Karpas-422 (cell line): ENCODE results near the gene NT5C2. TPM values are rescaled to one million over a fixed set of nuclear protein-coding genes. Genes with fewer than 3 reads are reported as not detected.

Experiments
- DNase-seq: peaks from one replicate; pipeline ENCODE4 v3.0.0-alpha.2; 2015
- H2AFZ ChIP-seq: fragments of 200-600 bp; sonication (generic); 2 replicates; pipeline ENCODE4 v1.6.1; 2014; ENCODE audit warnings: antibody characterized with exemption, low read length, mixed read lengths
- H3K27ac ChIP-seq: fragments of 200-600 bp; sonication (generic); 2 replicates; pipeline ENCODE4 v1.5.1; 2014; ENCODE audit warnings: mild to moderate bottlenecking, low read length, moderate library complexity
- H3K27me3 ChIP-seq: fragments of 200-600 bp; sonication (generic); 2 replicates; pipeline ENCODE4 v1.6.1; 2014; ENCODE audit warnings: low read length, mixed read lengths
- H3K36me3 ChIP-seq: fragments of 200-600 bp; sonication (generic); 2 replicates; pipeline ENCODE4 v1.6.1; 2014; ENCODE audit warnings: low read length, mixed read lengths; ENCODE audit not compliant: insufficient read depth
- H3K4me1 ChIP-seq: fragments of 200-600 bp; sonication (generic); 2 replicates; pipeline ENCODE4 v1.6.1; 2014; ENCODE audit warnings: mild to moderate bottlenecking, low read length, mixed read lengths
- H3K4me2 ChIP-seq: fragments of 200-600 bp; sonication (generic); 2 replicates; pipeline ENCODE4 v1.6.1; 2014; ENCODE audit warnings: low read length, low read depth, mild to moderate bottlenecking; ENCODE audit not compliant: poor library complexity, severe bottlenecking
- H3K4me3 ChIP-seq: fragments of 200-600 bp; sonication (generic); 2 replicates; pipeline ENCODE4 v1.5.1; 2014; ENCODE audit warnings: mild to moderate bottlenecking, antibody characterized with exemption, low read length, mixed read lengths
- H3K79me2 ChIP-seq: fragments of 200-600 bp; sonication (generic); 2 replicates; pipeline ENCODE4 v1.6.1; 2014; ENCODE audit warnings: mild to moderate bottlenecking, low read length, mixed read lengths
- H3K9ac ChIP-seq: fragments of 200-600 bp; sonication (generic); 2 replicates; pipeline ENCODE4 v1.6.0; 2014; ENCODE audit warnings: low read length
- H3K9me2 ChIP-seq: fragments of 200-600 bp; sonication (generic), shearing (Covaris generic); replicated peaks from 2 replicates; pipeline ENCODE4 v1.6.0; 2014; ENCODE audit warnings: mild to moderate bottlenecking, low read length, moderate library complexity; ENCODE audit not compliant: insufficient read depth
- H3K9me3 ChIP-seq: fragments of 300-700, 200-600 bp; sonication (generic); 2 replicates; pipeline ENCODE4 v1.6.1; 2014; ENCODE audit warnings: low read length, mixed read lengths
- H4K20me1 ChIP-seq: fragments of 200-600 bp; sonication (generic); 2 replicates; pipeline ENCODE4 v1.6.1; 2014; ENCODE audit warnings: mild to moderate bottlenecking, antibody characterized with exemption, low read length, low read depth; ENCODE audit not compliant: insufficient read depth
- total RNA-seq: library from RNA; depleted of rRNA; stranded (reverse); fragments of >200 nt; shearing (Covaris generic); gene quantifications from 2 replicates; pipeline ENCODE4 v1.2.3, GENCODE V29; 2014; ENCODE audit warnings: low replicate concordance

Gene NT5C2
- total RNA-seq, 1 experiment from 2014 or later, result 88.3 TPM

DNA sequence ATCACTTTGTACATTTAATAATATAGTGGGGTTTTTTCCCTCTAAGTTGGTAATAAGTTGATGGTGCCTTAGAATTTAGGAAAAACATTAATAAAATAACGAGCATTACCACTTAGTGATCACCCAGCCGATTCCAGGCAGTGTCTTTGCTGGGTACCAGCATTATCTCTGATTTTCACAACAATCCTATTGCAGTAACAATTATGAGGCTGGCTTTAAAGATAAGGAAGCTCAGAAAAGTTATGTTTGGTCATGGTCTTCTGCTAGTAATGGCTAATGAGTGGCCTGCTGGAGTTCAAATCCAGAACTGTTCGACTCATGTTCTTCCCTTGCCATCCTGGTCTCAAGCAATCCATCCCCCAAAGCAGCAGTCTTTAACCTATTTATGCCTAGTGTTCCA, 147.1 kb downstream of the NT5C2 start:
- no peaks in the 10 kb centered on the region for H3K9me2 ChIP-seq
- DNase-seq, result no peak
- H3K9me3 ChIP-seq, result no peaks in the 10 kb centered on the region
- H2AFZ ChIP-seq, result no peak overlapping the region
- H3K4me3 ChIP-seq, result no peak overlapping the region
- peaks cover 2% of the 10 kb centered on the region; the same call in 1 of the 2 replicates for H3K4me1 ChIP-seq
- no peaks in the 10 kb centered on the region for H3K36me3 ChIP-seq
- H3K27me3 ChIP-seq, result no peaks in the 10 kb centered on the region; the same call in 1 of the 2 replicates
- 0 out of 2 replicates have a peak, but pooled peaks cover 3% of the 10 kb centered on the region for H4K20me1 ChIP-seq
- H3K27ac ChIP-seq, result no peak overlapping the region
- H3K4me2 ChIP-seq, result no peak overlapping the region
- H3K9ac ChIP-seq, result no peak overlapping the region
- no peaks in the 10 kb centered on the region for H3K79me2 ChIP-seq

DNA sequence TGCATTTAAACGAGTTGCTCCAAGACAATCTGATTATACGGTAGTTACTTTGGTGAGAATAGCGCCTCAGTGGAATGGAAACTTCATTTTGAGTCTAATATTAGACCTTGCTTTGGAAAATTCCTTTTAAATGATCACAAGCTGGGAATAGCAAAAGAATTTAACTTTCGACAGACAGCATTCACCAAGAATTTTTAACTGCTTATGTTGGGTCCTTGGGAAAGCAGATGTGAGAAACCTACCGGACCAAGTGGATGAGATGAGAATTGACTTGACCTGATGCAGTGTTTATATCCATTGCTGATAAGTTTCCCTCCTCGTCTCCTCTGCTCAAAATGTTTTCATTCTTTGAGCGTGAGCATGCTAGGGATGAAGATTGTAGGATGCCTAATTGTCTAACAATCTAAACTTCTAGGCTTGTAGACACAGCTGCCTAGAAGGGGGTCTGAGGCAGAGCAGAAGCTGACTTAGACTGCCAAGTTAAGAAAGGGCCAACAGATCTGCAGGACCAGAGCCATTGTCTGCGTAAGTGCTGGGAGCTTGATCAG, 148.1 kb downstream of the NT5C2 start:
- Histone ChIP-seq H4K20me1 (0 out of 2 replicates have a peak, but pooled peaks cover 3% of the 10 kb centered on the region), H3K79me2 (no peaks in the 10 kb centered on the region), H3K27ac (no peak overlapping the region), H3K4me2 (no peak overlapping the region), H3K36me3 (no peaks in the 10 kb centered on the region), H3K9ac (no peak overlapping the region), H3K4me3 (no peak overlapping the region), H2AFZ (no peak overlapping the region), H3K9me3 (no peaks in the 10 kb centered on the region), H3K4me1 (peaks cover 2% of the 10 kb centered on the region; the same call in 1 of the 2 replicates), H3K27me3 (no peaks in the 10 kb centered on the region; the same call in 1 of the 2 replicates), H3K9me2 (no peaks in the 10 kb centered on the region)
- DNase-seq, result no peak

DNA sequence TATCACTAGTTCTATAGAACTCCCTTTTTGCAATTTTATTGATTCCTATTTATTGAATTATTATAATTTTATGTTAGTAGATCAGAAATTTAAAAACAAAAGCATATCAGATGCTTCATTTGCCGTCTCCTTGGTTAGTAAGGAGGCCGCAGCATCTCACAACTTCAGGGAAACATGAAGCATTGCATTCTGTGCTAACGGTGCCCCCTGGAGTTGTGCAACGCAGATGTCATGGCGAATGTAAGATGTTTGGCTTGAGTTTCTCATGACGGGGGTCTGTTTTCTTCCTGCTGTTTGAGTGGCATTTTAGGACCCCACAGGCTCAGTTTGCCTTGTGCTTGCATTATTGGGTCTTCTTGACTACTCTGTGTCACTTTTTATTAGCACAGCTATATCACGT, 150.2 kb downstream of the NT5C2 start:
- Histone ChIP-seq H3K9me2 (no peaks in the 10 kb centered on the region), H3K79me2 (no peaks in the 10 kb centered on the region), H3K4me1 (peaks cover 2% of the 10 kb centered on the region; the same call in 1 of the 2 replicates), H3K27me3 (no peaks in the 10 kb centered on the region; the same call in 1 of the 2 replicates), H3K4me2 (no peak overlapping the region), H3K4me3 (no peak overlapping the region), H4K20me1 (0 out of 2 replicates have a peak, but pooled peaks cover 3% of the 10 kb centered on the region), H3K36me3 (no peaks in the 10 kb centered on the region), H3K9me3 (no peaks in the 10 kb centered on the region), H2AFZ (no peak overlapping the region), H3K27ac (no peak overlapping the region), H3K9ac (no peak overlapping the region)
- DNase-seq, result no peak

- no peak for DNase-seq
- no peaks in the 10 kb centered on the region for H3K79me2 ChIP-seq
Measured at GRCh38 chr10:103042129-103042528, 150.9 kb downstream of the NT5C2 start.

DNA sequence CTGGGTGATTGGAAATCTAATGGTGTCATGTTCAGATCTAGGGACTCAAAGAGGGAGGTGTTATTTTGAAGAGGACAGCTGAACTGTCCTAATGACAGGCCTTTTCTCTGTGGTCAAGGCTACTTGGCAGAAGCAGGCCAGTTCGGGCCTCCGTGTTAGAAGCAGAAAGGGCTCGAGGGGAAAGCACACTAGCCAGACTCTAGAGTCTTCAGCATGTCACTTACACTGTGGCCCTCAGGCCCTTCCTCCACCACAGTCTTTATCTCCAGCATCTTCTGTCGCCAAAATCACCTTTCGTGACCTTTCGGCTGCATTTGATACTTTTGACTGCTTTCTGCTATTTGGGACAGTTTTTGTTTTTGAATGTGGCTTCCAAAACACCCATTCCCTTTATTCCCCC, 151.7 kb downstream of the NT5C2 start:
- no peak for DNase-seq

More at GRCh38 chr10:103042129-103042528, 150.9 kb downstream of the NT5C2 start:
- Histone ChIP-seq H3K36me3 (no peaks in the 10 kb centered on the region), H3K27ac (no peak overlapping the region), H3K9me3 (no peaks in the 10 kb centered on the region), H3K9ac (no peak overlapping the region), H3K4me3 (no peak overlapping the region), H4K20me1 (0 out of 2 replicates have a peak, but pooled peaks cover 3% of the 10 kb centered on the region), H3K4me2 (no peak overlapping the region), H3K4me1 (peaks cover 2% of the 10 kb centered on the region; the same call in 1 of the 2 replicates), H2AFZ (no peak overlapping the region), H3K27me3 (no peaks in the 10 kb centered on the region; the same call in 1 of the 2 replicates), H3K9me2 (no peaks in the 10 kb centered on the region)

DNA sequence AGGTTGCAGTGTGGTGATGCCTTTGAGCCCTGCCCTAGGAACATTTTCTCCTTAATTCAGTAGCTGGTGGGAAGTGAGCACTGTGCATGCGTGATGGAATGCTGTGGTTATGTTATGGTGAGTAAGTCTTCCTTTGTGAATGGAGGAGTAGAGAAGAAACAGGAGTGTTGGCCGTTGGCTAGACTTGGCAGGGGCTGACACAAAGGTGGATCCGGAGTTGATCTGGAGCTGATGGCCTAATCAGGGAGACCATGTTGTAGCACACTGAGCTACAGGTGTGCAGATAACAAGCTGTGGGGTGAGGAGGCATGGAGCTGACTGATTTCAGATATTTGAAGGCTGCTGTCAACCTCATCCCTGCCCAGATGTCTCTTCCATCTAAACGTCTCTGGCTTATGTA, 152.7 kb downstream of the NT5C2 start:
- H3K9ac ChIP-seq, result no peak overlapping the region
- 0 out of 2 replicates have a peak, but pooled peaks cover 3% of the 10 kb centered on the region for H4K20me1 ChIP-seq
- H2AFZ ChIP-seq, result no peak overlapping the region
- H3K79me2 ChIP-seq, result no peaks in the 10 kb centered on the region
- H3K9me2 ChIP-seq, result no peaks in the 10 kb centered on the region
- no peak overlapping the region for H3K4me3 ChIP-seq
- H3K36me3 ChIP-seq, result no peaks in the 10 kb centered on the region
- H3K4me2 ChIP-seq, result no peak overlapping the region
- H3K4me1 ChIP-seq, result peaks cover 2% of the 10 kb centered on the region; the same call in 1 of the 2 replicates
- no peaks in the 10 kb centered on the region for H3K9me3 ChIP-seq
- H3K27me3 ChIP-seq, result no peaks in the 10 kb centered on the region; the same call in 1 of the 2 replicates
- no peak overlapping the region for H3K27ac ChIP-seq
- no peak for DNase-seq

More for the DNA sequence above, 151.7 kb downstream of the NT5C2 start:
- no peaks in the 10 kb centered on the region for H3K9me2 ChIP-seq
- H2AFZ ChIP-seq, result no peak overlapping the region
- peaks cover 2% of the 10 kb centered on the region; the same call in 1 of the 2 replicates for H3K4me1 ChIP-seq
- H3K36me3 ChIP-seq, result no peaks in the 10 kb centered on the region
- H3K4me3 ChIP-seq, result no peak overlapping the region
- 0 out of 2 replicates have a peak, but pooled peaks cover 3% of the 10 kb centered on the region for H4K20me1 ChIP-seq
- no peak overlapping the region for H3K27ac ChIP-seq
- H3K4me2 ChIP-seq, result no peak overlapping the region
- H3K9me3 ChIP-seq, result no peaks in the 10 kb centered on the region
- H3K9ac ChIP-seq, result no peak overlapping the region
- H3K79me2 ChIP-seq, result no peaks in the 10 kb centered on the region
- no peaks in the 10 kb centered on the region; the same call in 1 of the 2 replicates for H3K27me3 ChIP-seq

DNA sequence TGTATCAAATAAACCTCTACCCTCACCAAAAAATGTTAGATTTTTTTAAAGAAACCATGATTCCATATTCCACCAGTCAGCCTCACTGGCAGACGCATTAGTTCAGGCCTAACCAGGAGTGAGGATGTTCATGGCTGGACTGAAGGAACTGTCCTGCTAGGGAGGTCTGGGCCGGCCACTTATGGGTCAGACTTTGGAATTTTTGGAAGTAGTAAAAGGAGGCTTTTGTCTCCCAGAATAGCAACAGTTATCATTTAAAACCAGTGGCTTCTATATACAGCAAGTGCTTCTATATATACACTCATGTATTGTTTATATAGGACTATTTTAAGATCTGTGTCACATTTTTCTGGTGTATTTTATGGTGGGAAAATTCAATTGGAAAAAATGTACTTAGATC, 154.5 kb downstream of the NT5C2 start:
- no peak overlapping the region for H3K4me2 ChIP-seq
- H3K9me2 ChIP-seq, result no peaks in the 10 kb centered on the region
- H3K36me3 ChIP-seq, result no peaks in the 10 kb centered on the region
- H4K20me1 ChIP-seq, result 0 out of 2 replicates have a peak, but pooled peaks cover 3% of the 10 kb centered on the region
- no peaks in the 10 kb centered on the region for H3K9me3 ChIP-seq
- no peak overlapping the region for H2AFZ ChIP-seq
- no peak overlapping the region for H3K4me3 ChIP-seq
- peaks cover 2% of the 10 kb centered on the region; the same call in 1 of the 2 replicates for H3K4me1 ChIP-seq
- H3K79me2 ChIP-seq, result no peaks in the 10 kb centered on the region
- no peak overlapping the region for H3K9ac ChIP-seq
- H3K27ac ChIP-seq, result no peak overlapping the region
- H3K27me3 ChIP-seq, result no peaks in the 10 kb centered on the region
- no peak for DNase-seq
